Femur (tissue), 1 donor: Measurements from ENCODE around the gene DLK2.
A peak's percentile ranks its signal among the peaks of the same experiment; 100 is the strongest.
"Not testable (repeated sequence)": the region's sequence is repeated elsewhere in the genome, so short reads cannot be mapped to it uniquely, and the experiment has no call there.

ENCODE experiments used
- DNase-seq: peaks from one replicate; pipeline ENCODE4 v3.0.0-alpha.2; 2017

DLK2 gene

GRCh38 chr6:43455531-43456428 is at the start of gene DLK2:
DLK2 (minus strand) TSS chr6:43455548; CDS start chr6:43454825, 723 bp downstream.
- no peak for DNase-seq

- DNase-seq: no peak
Observed at GRCh38 chr6:43503443-43503842, 48.1 kb upstream of the DLK2 start.

GRCh38 chr6:43502666-43503065 is 47.3 kb upstream of the DLK2 start:
- no peak for DNase-seq

GRCh38 chr6:43500921-43501320 is 45.6 kb upstream of the DLK2 start:
- no peak for DNase-seq

- no peak for DNase-seq
Observed at GRCh38 chr6:43499028-43499815, 43.9 kb upstream of the DLK2 start.

- DNase-seq: not testable (repeated sequence)
Observed at GRCh38 chr6:43498291-43498690, 42.9 kb upstream of the DLK2 start.

GRCh38 chr6:43497689-43498088 is 42.3 kb upstream of the DLK2 start:
- DNase-seq: no peak

GRCh38 chr6:43497129-43497396 is 41.7 kb upstream of the DLK2 start:
- DNase-seq: no peak

- DNase-seq: no peak
Observed at GRCh38 chr6:43496370-43497128, 41.2 kb upstream of the DLK2 start.

- DNase-seq: no peak
Observed at GRCh38 chr6:43495409-43495941, 40.1 kb upstream of the DLK2 start.

GRCh38 chr6:43494766-43495165 is 39.4 kb upstream of the DLK2 start:
- DNase-seq: no peak

- DNase-seq: no peak
Observed at GRCh38 chr6:43494321-43494720, 39.0 kb upstream of the DLK2 start.

GRCh38 chr6:43493833-43494232 is 38.5 kb upstream of the DLK2 start:
- no peak for DNase-seq

GRCh38 chr6:43493230-43493629 is 37.9 kb upstream of the DLK2 start:
- no peak for DNase-seq

- no peak for DNase-seq
Observed at GRCh38 chr6:43492673-43493072, 37.3 kb upstream of the DLK2 start.

- peak; percentile 87 for DNase-seq
Observed at GRCh38 chr6:43491750-43492661, 36.7 kb upstream of the DLK2 start.

- DNase-seq: no peak
Observed at GRCh38 chr6:43490523-43490939, 35.2 kb upstream of the DLK2 start.

- DNase-seq: no peak
Observed at GRCh38 chr6:43489277-43490072, 34.1 kb upstream of the DLK2 start.

- DNase-seq: no peak
Observed at GRCh38 chr6:43488667-43489276, 33.4 kb upstream of the DLK2 start.

- no peak for DNase-seq
Observed at GRCh38 chr6:43481591-43482236, 26.4 kb upstream of the DLK2 start.
